ENCODE results near the gene MBIP.

The MBIP gene

GRCh38 chr14:36288496-36288895, 31.9 kb downstream of the MBIP start:
- H3K9me3 ChIP-seq (ENCODE audit: insufficient read depth, low read length, severe bottlenecking) = no peaks in the 10 kb centered on the region
- no peaks in the 10 kb centered on the region for H3K4me1 ChIP-seq (ENCODE audit: insufficient read depth, low read length)
- H2AFZ ChIP-seq (ENCODE audit: low read depth, low read length) = no peak overlapping the region
- H3K4me3 ChIP-seq (ENCODE audit: low read depth in 1 of 2, low read length in 2 of 2) = no peak overlapping the region
- H4K20me1 ChIP-seq (ENCODE audit: insufficient read depth, low read length) = no peaks in the 10 kb centered on the region
- H3K79me2 ChIP-seq (ENCODE audit: insufficient read depth, low read length) = no peaks in the 10 kb centered on the region
- H3K9ac ChIP-seq (ENCODE audit: low read depth, low read length) = no peak overlapping the region
- ATAC-seq (ENCODE audit: insufficient read depth, low read depth) = no peak
- no peak for DNase-seq
- no peak overlapping the region for H3K4me2 ChIP-seq (ENCODE audit: insufficient read depth, low read length)
- no peaks in the 10 kb centered on the region for H3K36me3 ChIP-seq (ENCODE audit: insufficient read depth, low read length)
- peaks cover 21% of the 10 kb centered on the region for H3K27me3 ChIP-seq (ENCODE audit: insufficient read depth, low read length, poor library complexity)
- no peak for TF ChIP-seq CTCF (IDR thresholded peaks at IDR 0.05; ENCODE audit: borderline replicate concordance, extremely low read depth, low read length, poor library complexity, severe bottlenecking)
- no peak for TF ChIP-seq EZH2 (IDR thresholded peaks at IDR 0.05; ENCODE audit: borderline replicate concordance, low read depth, low read length, severe bottlenecking)
- H3K27ac ChIP-seq (ENCODE audit: low read length) = no peak overlapping the region

- Histone ChIP-seq H2AFZ (ENCODE audit: low read depth, low read length) (no peak overlapping the region), H3K4me2 (ENCODE audit: insufficient read depth, low read length) (no peak overlapping the region), H3K27me3 (ENCODE audit: insufficient read depth, low read length, poor library complexity) (peaks cover 23% of the 10 kb centered on the region), H3K36me3 (ENCODE audit: insufficient read depth, low read length) (no peaks in the 10 kb centered on the region), H3K9ac (ENCODE audit: low read depth, low read length) (no peak overlapping the region), H3K79me2 (ENCODE audit: insufficient read depth, low read length) (no peaks in the 10 kb centered on the region), H3K9me3 (ENCODE audit: insufficient read depth, low read length, severe bottlenecking) (no peaks in the 10 kb centered on the region), H3K4me3 (ENCODE audit: low read depth in 1 of 2, low read length in 2 of 2) (no peak overlapping the region), H3K27ac (ENCODE audit: low read length) (no peak overlapping the region), H4K20me1 (ENCODE audit: insufficient read depth, low read length) (no peaks in the 10 kb centered on the region), H3K4me1 (ENCODE audit: insufficient read depth, low read length) (no peaks in the 10 kb centered on the region)
- no peak for TF ChIP-seq EZH2 (IDR thresholded peaks at IDR 0.05; ENCODE audit: borderline replicate concordance, low read depth, low read length, severe bottlenecking)
- TF ChIP-seq CTCF (IDR thresholded peaks at IDR 0.05; ENCODE audit: borderline replicate concordance, extremely low read depth, low read length, poor library complexity, severe bottlenecking) = no peak
- ATAC-seq (ENCODE audit: insufficient read depth, low read depth) (no peak), DNase-seq (no peak)
These were observed 35.4 kb downstream of the MBIP start for GRCh38 chr14:36284971-36285595.

- ATAC-seq (ENCODE audit: insufficient read depth, low read depth) (no peak), DNase-seq (no peak)
- no peaks in the 10 kb centered on the region for H4K20me1 ChIP-seq (ENCODE audit: insufficient read depth, low read length)
- H3K9ac ChIP-seq (ENCODE audit: low read depth, low read length) = no peak overlapping the region
- H3K9me3 ChIP-seq (ENCODE audit: insufficient read depth, low read length, severe bottlenecking) = no peaks in the 10 kb centered on the region
- H3K27ac ChIP-seq (ENCODE audit: low read length) = no peak overlapping the region
- H3K36me3 ChIP-seq (ENCODE audit: insufficient read depth, low read length) = no peaks in the 10 kb centered on the region
- TF ChIP-seq CTCF (IDR thresholded peaks at IDR 0.05; ENCODE audit: borderline replicate concordance, extremely low read depth, low read length, poor library complexity, severe bottlenecking) (no peak), EZH2 (IDR thresholded peaks at IDR 0.05; ENCODE audit: borderline replicate concordance, low read depth, low read length, severe bottlenecking) (no peak)
- H3K4me2 ChIP-seq (ENCODE audit: insufficient read depth, low read length) = no peak overlapping the region
- H3K4me1 ChIP-seq (ENCODE audit: insufficient read depth, low read length) = no peaks in the 10 kb centered on the region
- peaks cover 30% of the 10 kb centered on the region for H3K27me3 ChIP-seq (ENCODE audit: insufficient read depth, low read length, poor library complexity)
- H3K4me3 ChIP-seq (ENCODE audit: low read depth in 1 of 2, low read length in 2 of 2) = no peak overlapping the region
- H2AFZ ChIP-seq (ENCODE audit: low read depth, low read length) = no peak overlapping the region
- H3K79me2 ChIP-seq (ENCODE audit: insufficient read depth, low read length) = no peaks in the 10 kb centered on the region
These were observed 39.1 kb downstream of the MBIP start for GRCh38 chr14:36281309-36281708.

All from DND-41 (cell line).